Endothelial cell of umbilical vein (primary cell): ENCODE measurements around the gene COMMD8. TPM values are rescaled to one million over a fixed set of nuclear protein-coding genes. Genes with fewer than 3 reads are reported as not detected.
"Not testable (repeated sequence)": the region's sequence is repeated elsewhere in the genome, so short reads cannot be mapped to it uniquely, and the experiment has no call there.

Source experiments
- BruUV-seq: library from RNA; stranded (reverse); fragments of 400-500 nt; replicated peaks from 2 replicates; lab custom pipeline; 2021; lab: Mats Ljungman, UMichigan
- CTCF ChIA-PET: fragments of 300-600, 350-600 bp; sonication (Branson Sonifier 250); formaldehyde crosslinking; loops from one replicate; lab custom pipeline; 2021; ENCODE audit warnings: antibody characterized with exemption, inconsistent platforms; lab: Charles Lee
- POLR2A ChIA-PET: fragments of 300-600, 350-600 bp; sonication (Branson Sonifier 250); formaldehyde crosslinking; loops from one replicate; lab custom pipeline; 2021; ENCODE audit warnings: antibody characterized with exemption, inconsistent platforms; lab: Charles Lee
- DNase-seq: peaks from one replicate; pipeline ENCODE4 v3.0.0-alpha.2; 2011; ENCODE audit warnings: low read depth, low spot score
- FAIRE-seq: peaks from 2 replicates; lab custom pipeline; 2011; peaks lifted over from hg19 to GRCh38; lab: Jason Lieb, UNC
- H2AFZ ChIP-seq: 2 replicates; pipeline ENCODE4 v1.6.0; 2012; ENCODE audit warnings: low read depth, low read length, control low read depth, inconsistent platforms
- H3K27ac ChIP-seq: 2 replicates; pipeline ENCODE4 v1.5.1; 2011; ENCODE audit warnings: low read depth, mild to moderate bottlenecking, control low read depth, low read length, moderate library complexity; ENCODE audit not compliant: insufficient read depth
- H3K27me3 ChIP-seq, 2 experiments: 2 replicates each; pipeline versions ENCODE4 v1.6.0 to v1.6.1; 2011; ENCODE audit warnings: low read length in 2 of 2, mixed read lengths in 1 of 2; ENCODE audit not compliant: control insufficient read depth in 2 of 2, insufficient read depth in 2 of 2
- H3K36me3 ChIP-seq, 2 experiments: 2 replicates in 1 of 2; 3 replicates in 1 of 2; pipeline ENCODE4 v1.5.1; 2011; ENCODE audit warnings: low read length in 2 of 2, mild to moderate bottlenecking in 1 of 2, moderate library complexity in 1 of 2; ENCODE audit not compliant: control insufficient read depth in 2 of 2, insufficient read depth in 2 of 2; ENCODE audit errors: extremely low read depth in 1 of 2
- H3K4me1 ChIP-seq: 3 replicates; pipeline ENCODE4 v1.5.1; 2011; ENCODE audit warnings: mild to moderate bottlenecking, low read length; ENCODE audit not compliant: control insufficient read depth, insufficient read depth; ENCODE audit errors: extremely low read depth
- H3K4me2 ChIP-seq: 2 replicates; pipeline ENCODE4 v1.6.1; 2011; ENCODE audit warnings: low read length, control low read depth, mixed read lengths; ENCODE audit not compliant: insufficient read depth
- H3K4me3 ChIP-seq, 3 experiments: fragments of 200-600 bp in 1 of 3; sonication (generic), shearing (Covaris generic) in 1 of 3; replicated peaks in 1 of 3; 2 replicates each; pipeline ENCODE4 v1.5.1; 2011 to 2016; ENCODE audit warnings: control low read depth in 3 of 3, low read length in 3 of 3, mild to moderate bottlenecking in 2 of 3, inconsistent platforms in 1 of 3, low read depth in 1 of 3, moderate library complexity in 1 of 3; ENCODE audit not compliant: insufficient read depth in 1 of 3
- H3K79me2 ChIP-seq: 2 replicates; pipeline ENCODE4 v1.6.0; 2012; ENCODE audit warnings: low read length, inconsistent platforms; ENCODE audit not compliant: control insufficient read depth, insufficient read depth
- H3K9ac ChIP-seq: replicated peaks from 2 replicates; pipeline ENCODE3; 2011; ENCODE audit warnings: low read length, control low read depth; ENCODE audit not compliant: insufficient read depth; ENCODE audit errors: extremely low read depth
- H3K9me1 ChIP-seq: replicated peaks from 3 replicates; pipeline ENCODE4 v1.6.0; 2011; ENCODE audit warnings: mild to moderate bottlenecking, low read length; ENCODE audit not compliant: control insufficient read depth, insufficient read depth; ENCODE audit errors: extremely low read depth
- H3K9me3 ChIP-seq: replicated peaks from 2 replicates; pipeline ENCODE4 v1.5.1; 2012; ENCODE audit warnings: low read length, inconsistent platforms; ENCODE audit not compliant: control insufficient read depth, insufficient read depth
- H4K20me1 ChIP-seq: replicated peaks from 2 replicates; pipeline ENCODE3; 2011; ENCODE audit warnings: mild to moderate bottlenecking, low read length; ENCODE audit not compliant: control insufficient read depth, insufficient read depth; ENCODE audit errors: extremely low read depth
- CTCF ChIP-seq, 2 donors: IDR thresholded peaks; 1 replicate in 1 of 2; 2 replicates in 1 of 2; pipeline ENCODE4 v1.5.1; 2011; ENCODE audit warnings: low read length in 2 of 2, mild to moderate bottlenecking in 2 of 2, moderate library complexity in 2 of 2, control low read depth in 1 of 2, inconsistent platforms in 1 of 2, low read depth in 1 of 2; ENCODE audit not compliant: insufficient read depth in 1 of 2; ENCODE audit errors: extremely low read depth in 1 of 2
- EZH2 ChIP-seq: IDR thresholded peaks from 2 replicates; pipeline ENCODE4 v1.6.1; 2012; ENCODE audit warnings: borderline replicate concordance, low read depth, mild to moderate bottlenecking, moderate library complexity, low read length, inconsistent platforms; ENCODE audit not compliant: severe bottlenecking
- FOS ChIP-seq: IDR thresholded peaks from 2 replicates; pipeline ENCODE4 v1.6.1; 2011; ENCODE audit warnings: mild to moderate bottlenecking, low read length, moderate library complexity, borderline replicate concordance; ENCODE audit not compliant: insufficient read depth
- GATA2 ChIP-seq: IDR thresholded peaks from 2 replicates; pipeline ENCODE4 v1.7.0; 2011; ENCODE audit warnings: low read depth, mild to moderate bottlenecking, moderate library complexity, mixed read lengths, low read length; ENCODE audit not compliant: insufficient read length, insufficient read depth
- JUN ChIP-seq: IDR thresholded peaks from 2 replicates; pipeline ENCODE4 v1.6.1; 2011; ENCODE audit warnings: borderline replicate concordance, low read depth; ENCODE audit not compliant: insufficient read length, insufficient read depth
- MAX ChIP-seq: IDR thresholded peaks from 2 replicates; pipeline ENCODE4 v1.6.1; 2011; ENCODE audit not compliant: insufficient read depth, insufficient read length
- MYC ChIP-seq: IDR thresholded peaks from one replicate; pipeline ENCODE4 v1.6.1; 2011; ENCODE audit warnings: mild to moderate bottlenecking, low read depth, low read length
- POLR2A ChIP-seq: IDR thresholded peaks from 2 replicates; pipeline ENCODE4 v1.6.1; 2012; ENCODE audit warnings: low read depth, mild to moderate bottlenecking, control low read depth, low read length
- POLR2AphosphoS5 ChIP-seq: IDR thresholded peaks from 2 replicates; pipeline ENCODE4 v1.6.1; 2012; ENCODE audit warnings: low read depth, mild to moderate bottlenecking, control low read depth, low read length, moderate library complexity; ENCODE audit not compliant: insufficient read depth
- dilution Hi-C: fragments of 300-500 bp; cut with MboI; formaldehyde crosslinking; loops from one replicate; pipeline ENCODE4 v1.15.0; 2019; ENCODE audit warnings: low sequenced_read_pairs; ENCODE audit not compliant: extremely low pct_ligation_motif_present
- intact Hi-C: fragments of 100-400 bp; cut with micrococcal nuclease; formaldehyde crosslinking; loops from one replicate; pipeline ENCODE4 v1.10.0; 2022
- polyA plus RNA-seq, 4 experiments: library from polyadenylated mRNA; depleted of rRNA in 3 of 4; stranded (reverse) in 3 of 4; unstranded in 1 of 4; fragments of >200 nt; gene quantifications; 2 replicates each; pipeline versions ENCODE4 v1.2.1 to v1.2.3, GENCODE V29; 2011 to 2012; ENCODE audit warnings: missing spikeins in 1 of 4
- total RNA-seq: library from RNA; stranded (reverse); gene quantifications from 2 replicates; pipeline ENCODE4 v1.2.3, GENCODE V29; 2021

Gene COMMD8
- total and polyA plus RNA-seq, 2 donors (not counting 3 experiments of a cell fraction or from before 2014, with no cell fraction given) = 4.9 to 22.3 TPM

- intact Hi-C loops (loop anchor here (5.0 to 10.0 kb wide), 2 partner anchors 89 to 346 kb away; partner anchors contain the start of gene CORIN), dilution Hi-C loops (no loop called here)
- Histone ChIP-seq H3K79me2 (peaks cover 7% of the 10 kb centered on the region), H2AFZ (no peak overlapping the region), H3K4me2 (no peak overlapping the region), H3K9me3 (no peaks in the 10 kb centered on the region), H4K20me1 (no peaks in the 10 kb centered on the region), H3K27me3 (no peaks in the 10 kb centered on the region), H3K9ac (no peak overlapping the region), H3K4me1 (peaks cover 8% of the 10 kb centered on the region), H3K27ac (no peak overlapping the region), H3K36me3 (peaks cover 0 to 2% of the 10 kb centered on the region in 2 experiments), H3K9me1 (no peaks in the 10 kb centered on the region), H3K4me3 (no peak overlapping the region)
- TF ChIP-seq POLR2AphosphoS5 = no peak
- TF ChIP-seq CTCF (IDR thresholded peaks at IDR 0.05; ENCODE audit: extremely low read depth in 1 of 2, insufficient read depth in 1 of 2, low read depth in 1 of 2, low read length in 2 of 2) = no peak
- no peak for TF ChIP-seq JUN
- TF ChIP-seq MYC = no peak
- TF ChIP-seq MAX = no peak
- TF ChIP-seq GATA2 = no peak
- no peak for TF ChIP-seq FOS
- TF ChIP-seq POLR2A = no peak
- no peak for TF ChIP-seq EZH2
- POLR2A ChIA-PET = no interaction called here
- BruUV-seq = no TSS peak
- DNase-seq (no peak), FAIRE-seq (no peak)
- CTCF ChIA-PET = interaction anchor here (0.9 to 2.3 kb wide), 3 partner anchors 9 to 78 kb away, joined by 3 to 7 read pairs (median 3); no protein-coding TSS in a partner anchor
Measured at GRCh38 chr4:47488706-47489105, 25.2 kb upstream of the COMMD8 start.

- peak overlapping the region in 2 of 3 experiments; percentile 75 to 83 for H3K4me3 ChIP-seq
- POLR2A ChIA-PET = interaction anchor here (1.0 kb wide), 1 partner anchor 45 kb away, joined by 3 read pairs; no protein-coding TSS in a partner anchor
- H3K9me1 ChIP-seq, H3K36me3 ChIP-seq, H3K9me3 ChIP-seq, H3K4me1 ChIP-seq, DNase-seq, BruUV-seq, H3K27me3 ChIP-seq, H4K20me1 ChIP-seq, FAIRE-seq, dilution Hi-C loops, H2AFZ ChIP-seq, H3K79me2 ChIP-seq, H3K27ac ChIP-seq, CTCF ChIA-PET: not testable (repeated sequence)
- H3K4me2 ChIP-seq = peak overlapping the region; percentile 90
- peak overlapping the region; percentile 84 for H3K9ac ChIP-seq
- intact Hi-C loops = loop anchor here (5.0 to 10.0 kb wide), 2 partner anchors 91 to 348 kb away; partner anchors contain the start of gene CORIN
Measured at GRCh38 chr4:47486727-47487126, 23.2 kb upstream of the COMMD8 start.
